ENCODE measurements around the gene SRP14.

DNA sequence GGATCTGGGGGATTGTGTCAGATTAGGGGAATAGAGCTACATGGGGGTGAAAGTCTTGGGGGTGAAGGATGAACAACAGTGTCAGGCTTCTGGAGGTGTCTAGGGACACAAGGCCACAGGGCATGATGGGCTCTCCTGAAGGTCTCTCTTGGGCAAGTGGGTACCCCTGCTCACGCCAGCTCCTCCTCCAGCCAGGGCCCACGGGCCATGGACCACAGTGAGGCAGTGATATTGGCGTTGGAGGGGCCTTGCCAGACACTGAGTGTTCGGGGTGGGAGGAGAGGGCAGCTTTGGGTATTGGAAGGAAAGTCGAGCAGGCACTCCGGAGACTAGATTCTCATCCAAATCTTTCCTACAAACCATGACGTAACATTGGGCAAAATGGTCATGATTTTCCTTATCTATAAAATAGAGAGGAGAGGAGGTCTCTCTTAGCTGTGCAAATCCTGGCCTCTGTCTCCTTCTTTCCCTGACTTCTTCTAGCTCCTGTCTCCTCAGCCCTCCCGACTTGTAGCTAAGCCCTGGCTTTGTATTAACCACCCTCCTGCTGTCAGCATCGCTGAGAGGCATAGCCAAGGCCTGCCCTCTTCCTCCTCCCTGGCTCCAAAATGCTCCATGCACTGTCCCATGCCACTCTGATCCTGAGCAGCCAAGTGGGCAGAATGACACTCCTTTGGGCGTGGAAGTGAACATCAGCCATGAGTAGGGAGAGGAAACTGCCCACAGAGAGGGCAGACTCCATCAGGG, 24.0 kb upstream of the SRP14 start:
- TF ChIP-seq STAT5B (CRISPR knock-in tag; IDR thresholded peaks at IDR 0.05), result no peak
- TF ChIP-seq, protein P1, sequence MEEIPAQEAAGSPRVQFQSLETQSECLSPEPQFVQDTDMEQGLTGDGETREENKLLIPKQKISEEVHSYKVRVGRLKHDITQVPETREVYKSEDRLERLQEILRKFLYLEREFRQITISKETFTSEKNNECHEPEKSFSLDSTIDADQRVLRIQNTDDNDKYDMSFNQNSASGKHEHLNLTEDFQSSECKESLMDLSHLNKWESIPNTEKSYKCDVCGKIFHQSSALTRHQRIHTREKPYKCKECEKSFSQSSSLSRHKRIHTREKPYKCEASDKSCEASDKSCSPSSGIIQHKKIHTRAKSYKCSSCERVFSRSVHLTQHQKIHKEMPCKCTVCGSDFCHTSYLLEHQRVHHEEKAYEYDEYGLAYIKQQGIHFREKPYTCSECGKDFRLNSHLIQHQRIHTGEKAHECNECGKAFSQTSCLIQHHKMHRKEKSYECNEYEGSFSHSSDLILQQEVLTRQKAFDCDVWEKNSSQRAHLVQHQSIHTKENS (CRISPR knock-in tag; IDR thresholded peaks at IDR 0.05), result no peak
- TF ChIP-seq SIN3A (IDR thresholded peaks at IDR 0.05; ENCODE audit: borderline replicate concordance in 2 of 2, control insufficient read depth in 1 of 2, low read depth in 2 of 2, low read length in 2 of 2), result no peak
- TF ChIP-seq, protein P2, sequence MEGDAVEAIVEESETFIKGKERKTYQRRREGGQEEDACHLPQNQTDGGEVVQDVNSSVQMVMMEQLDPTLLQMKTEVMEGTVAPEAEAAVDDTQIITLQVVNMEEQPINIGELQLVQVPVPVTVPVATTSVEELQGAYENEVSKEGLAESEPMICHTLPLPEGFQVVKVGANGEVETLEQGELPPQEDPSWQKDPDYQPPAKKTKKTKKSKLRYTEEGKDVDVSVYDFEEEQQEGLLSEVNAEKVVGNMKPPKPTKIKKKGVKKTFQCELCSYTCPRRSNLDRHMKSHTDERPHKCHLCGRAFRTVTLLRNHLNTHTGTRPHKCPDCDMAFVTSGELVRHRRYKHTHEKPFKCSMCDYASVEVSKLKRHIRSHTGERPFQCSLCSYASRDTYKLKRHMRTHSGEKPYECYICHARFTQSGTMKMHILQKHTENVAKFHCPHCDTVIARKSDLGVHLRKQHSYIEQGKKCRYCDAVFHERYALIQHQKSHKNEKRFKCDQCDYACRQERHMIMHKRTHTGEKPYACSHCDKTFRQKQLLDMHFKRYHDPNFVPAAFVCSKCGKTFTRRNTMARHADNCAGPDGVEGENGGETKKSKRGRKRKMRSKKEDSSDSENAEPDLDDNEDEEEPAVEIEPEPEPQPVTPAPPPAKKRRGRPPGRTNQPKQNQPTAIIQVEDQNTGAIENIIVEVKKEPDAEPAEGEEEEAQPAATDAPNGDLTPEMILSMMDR (IDR thresholded peaks at IDR 0.05 in 2 of 3, conservative IDR thresholded peaks at IDR 0.05 in 1 of 3; ENCODE audit: insufficient read depth in 2 of 3, low read depth in 1 of 3, low read length in 3 of 3), result no peak
- no peak for TF ChIP-seq MTA3 (IDR thresholded peaks at IDR 0.05; ENCODE audit: borderline replicate concordance)
- TF ChIP-seq BMI1 (IDR thresholded peaks at IDR 0.05; ENCODE audit: low read length), result no peak

Measured in K562 (cell line).